K562 (cell line): ENCODE results near the gene TAF9B. TPM values are rescaled to one million over a fixed set of nuclear protein-coding genes. Genes with fewer than 3 reads are reported as not detected.
A peak's percentile ranks its signal among the peaks of the same experiment; 100 is the strongest.

ENCODE experiments used
- AFF1 ChIP-seq, 2 experiments: fragments of 450-650 bp; IDR thresholded peaks; 2 replicates each; pipeline ENCODE4 v1.6.1; 2018; ENCODE audit warnings: mild to moderate bottlenecking in 2 of 2, low read depth in 1 of 2; ENCODE audit not compliant: partially characterized antibody in 2 of 2
- BCLAF1 ChIP-seq, 2 experiments: fragments of 450-650 bp in 1 of 2; IDR thresholded peaks; 2 replicates each; pipeline ENCODE4 v1.6.1; 2011 to 2017; ENCODE audit warnings: low read depth in 2 of 2, antibody characterized with exemption in 1 of 2, borderline replicate concordance in 1 of 2, low read length in 1 of 2, mild to moderate bottlenecking in 1 of 2, mixed read lengths in 1 of 2; ENCODE audit not compliant: control insufficient read depth in 1 of 2
- DNMT1 ChIP-seq: fragments of 450-650 bp; IDR thresholded peaks from 2 replicates; pipeline ENCODE4 v1.6.1; 2016; ENCODE audit warnings: antibody characterized with exemption, mild to moderate bottlenecking
- FIP1L1 ChIP-seq: fragments of 200-400 bp; formaldehyde crosslinking; IDR thresholded peaks from 2 replicates; pipeline ENCODE4 v1.6.1; 2018; ENCODE audit warnings: mild to moderate bottlenecking, low read depth, low read length; ENCODE audit not compliant: poor library complexity, severe bottlenecking
- FOXP4 ChIP-seq: sonication (generic); formaldehyde crosslinking; IDR thresholded peaks from 2 replicates; pipeline ENCODE4 v1.8.0; 2022; ENCODE audit warnings: mild to moderate bottlenecking, missing genetic modification reagents, borderline replicate concordance
- HDAC6 ChIP-seq: IDR thresholded peaks from 2 replicates; pipeline ENCODE4 v1.6.1; 2012; ENCODE audit warnings: low read depth, mild to moderate bottlenecking, control low read depth, inconsistent platforms, low read length, moderate library complexity
- NCOR1 ChIP-seq: fragments of 450-650 bp; IDR thresholded peaks from 2 replicates; pipeline ENCODE4 v1.6.1; 2016; ENCODE audit warnings: mild to moderate bottlenecking, moderate library complexity
- PHF8 ChIP-seq: fragments of 200-600 bp; sonication (generic); IDR thresholded peaks from 2 replicates; pipeline ENCODE4 v1.6.1; 2012; ENCODE audit warnings: mixed run types, mild to moderate bottlenecking, inconsistent platforms, low read length, moderate library complexity, borderline replicate concordance
- TRIM24 ChIP-seq, 2 experiments: fragments of 450-650 bp; IDR thresholded peaks; 2 replicates each; pipeline ENCODE4 v1.6.1; 2016
- ZNF347 ChIP-seq: fragments of 450-650 bp; formaldehyde crosslinking; IDR thresholded peaks from 2 replicates; pipeline ENCODE4 v1.4.0; 2020; ENCODE audit warnings: low read depth, mild to moderate bottlenecking, moderate library complexity
- ZNF518B ChIP-seq: fragments of 250-450 bp; sonication (Bioruptor Pico); IDR thresholded peaks from 2 replicates; pipeline ENCODE4 v1.5.0; 2021; ENCODE audit warnings: mild to moderate bottlenecking, moderate library complexity
- polyA plus RNA-seq, 8 experiments: library from polyadenylated mRNA; depleted of rRNA in 4 of 8; stranded (reverse) in 5 of 8; unstranded in 3 of 8; fragments of >200 nt; fragmentation: Nextera tagmentation in 2 of 8; fragmentation: Illumina TruSeq in 1 of 8; extraction: Ambion mirVana in 2 of 8; extraction: Trizol in 1 of 8; gene quantifications; 2 replicates each; pipeline versions ENCODE4 v1.2.1 to v1.2.3, GENCODE V29; 2011 to 2014; ENCODE audit warnings: inconsistent platforms in 1 of 8, missing spikeins in 1 of 8
- total RNA-seq, 7 experiments: library from RNA; depleted of rRNA in 6 of 7; stranded (reverse); fragments of >200 nt in 6 of 7; fragmentation: Illumina TruSeq in 2 of 7; extraction: Trizol in 2 of 7; gene quantifications; 2 replicates each; pipeline versions ENCODE4 v1.2.1 to v1.2.3, GENCODE V29; 2011 to 2021; ENCODE audit warnings: low replicate concordance in 1 of 7

The TAF9B gene
- total and polyA plus RNA-seq, 9 of the 15 experiments (the other 6 are each of a cell fraction or from before 2014, with no cell fraction given) = 10.9 to 42.1 (median 20.8) TPM

GRCh38 chrX:78103623-78104446 lies 35.6 kb downstream of the TAF9B start, which contains the start of gene PGK1 (continued):
- peak; percentile 42 for TF ChIP-seq FIP1L1
- TF ChIP-seq AFF1 (IDR thresholded peaks at IDR 0.05; ENCODE audit: low read depth in 1 of 2, partially characterized antibody in 2 of 2) = no peak
- peak; percentile 36; the same call in 1 of the 2 replicates for TF ChIP-seq NCOR1
- TF ChIP-seq FOXP4 (CRISPR knock-in tag) = peak; percentile 51; the same call in 1 of the 2 replicates
- TF ChIP-seq PHF8 = peak; percentile 79
- TF ChIP-seq HDAC6 = no peak
- peak in 1 of 2 experiments; percentile 68; a peak in 1 of 4 replicates for TF ChIP-seq BCLAF1 (IDR thresholded peaks at IDR 0.05; ENCODE audit: borderline replicate concordance in 1 of 2, control insufficient read depth in 1 of 2, low read depth in 2 of 2, low read length in 1 of 2)
- TF ChIP-seq ZNF347 (CRISPR knock-in tag) = no peak
- peak in 1 of 2 experiments; percentile 91; a peak in 2 of 4 replicates for TF ChIP-seq TRIM24 (IDR thresholded peaks at IDR 0.05)
- TF ChIP-seq DNMT1 = no peak
- no peak for TF ChIP-seq ZNF518B
